DLD1 (cell line): ENCODE results near the gene FOSL1.

ENCODE experiments used
- in situ Hi-C: cut with HindIII; loops from 2 replicates; pipeline ENCODE4 v1.10.0; 2017; ENCODE audit warnings: low sequenced_read_pairs

FOSL1 gene

GRCh38 chr11:65920372-65920802 lies 20.2 kb upstream of the FOSL1 start:
- in situ Hi-C loops = no loop called here

DNA sequence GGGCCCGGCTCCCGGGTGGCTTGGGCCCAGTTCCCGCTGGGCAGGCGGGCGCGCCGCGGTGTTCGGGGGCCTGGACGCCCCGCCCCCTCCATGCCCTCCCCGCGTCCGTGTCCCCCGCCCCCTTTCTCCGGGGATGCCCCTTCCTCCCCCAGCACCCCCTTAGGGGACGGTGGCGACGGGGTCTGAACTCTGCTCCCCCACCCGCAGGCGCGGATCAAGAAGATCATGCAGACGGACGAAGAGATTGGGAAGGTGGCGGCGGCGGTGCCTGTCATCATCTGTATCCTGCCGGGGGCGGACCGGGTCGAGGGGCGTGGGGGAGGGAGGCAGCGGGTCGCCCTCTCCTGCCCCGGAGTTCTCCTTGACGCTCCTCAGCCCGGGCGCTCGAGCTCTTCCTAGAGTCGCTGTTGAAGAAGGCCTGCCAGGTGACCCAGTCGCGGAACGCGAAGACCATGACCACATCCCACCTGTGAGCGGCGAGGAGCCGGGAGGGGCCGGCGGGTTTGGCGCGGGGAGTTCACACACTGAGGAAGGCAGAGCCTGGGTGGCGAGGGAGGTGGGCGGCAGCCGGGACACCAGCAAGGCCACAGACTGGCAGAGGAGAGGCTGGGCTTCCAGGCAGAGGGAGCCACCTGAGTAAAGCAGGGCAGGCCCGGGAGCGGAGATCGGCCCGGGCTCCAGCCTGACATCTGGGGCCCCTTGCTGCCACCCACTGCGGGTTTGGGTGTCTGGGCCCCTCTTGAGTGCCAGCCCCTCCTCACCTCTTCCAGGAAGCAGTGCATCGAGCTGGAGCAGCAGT lies 19.6 kb upstream of the FOSL1 start:
- in situ Hi-C loops = no loop called here

DNA sequence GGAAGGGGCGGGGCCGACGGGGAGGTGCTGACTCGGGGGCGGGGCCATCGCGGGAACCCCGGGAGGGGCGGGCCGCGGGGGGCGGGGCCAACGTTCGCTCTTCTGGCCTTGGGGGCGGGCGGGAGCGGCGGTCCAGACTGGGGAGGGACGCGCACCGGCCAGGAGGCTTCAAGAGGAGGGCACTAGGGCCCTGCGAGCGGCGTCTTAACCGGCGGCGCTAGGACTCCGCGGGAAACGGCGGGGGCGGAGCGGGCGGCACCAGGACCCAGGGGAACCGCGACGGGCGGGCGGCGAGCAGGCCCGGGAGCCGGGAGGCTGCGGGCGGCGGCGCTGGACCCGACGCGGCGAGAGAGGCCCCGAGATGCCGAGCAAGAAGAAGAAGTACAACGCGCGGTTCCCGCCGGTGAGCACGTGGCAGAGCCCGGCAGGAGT lies 19.0 kb upstream of the FOSL1 start, which contains the start of gene DRAP1:
TSS of gene DRAP1 (plus strand) at position 286 of the 432 bp plus-strand sequence. CDS start at position 362, 76 bp downstream.
- in situ Hi-C loops = no loop called here

DNA sequence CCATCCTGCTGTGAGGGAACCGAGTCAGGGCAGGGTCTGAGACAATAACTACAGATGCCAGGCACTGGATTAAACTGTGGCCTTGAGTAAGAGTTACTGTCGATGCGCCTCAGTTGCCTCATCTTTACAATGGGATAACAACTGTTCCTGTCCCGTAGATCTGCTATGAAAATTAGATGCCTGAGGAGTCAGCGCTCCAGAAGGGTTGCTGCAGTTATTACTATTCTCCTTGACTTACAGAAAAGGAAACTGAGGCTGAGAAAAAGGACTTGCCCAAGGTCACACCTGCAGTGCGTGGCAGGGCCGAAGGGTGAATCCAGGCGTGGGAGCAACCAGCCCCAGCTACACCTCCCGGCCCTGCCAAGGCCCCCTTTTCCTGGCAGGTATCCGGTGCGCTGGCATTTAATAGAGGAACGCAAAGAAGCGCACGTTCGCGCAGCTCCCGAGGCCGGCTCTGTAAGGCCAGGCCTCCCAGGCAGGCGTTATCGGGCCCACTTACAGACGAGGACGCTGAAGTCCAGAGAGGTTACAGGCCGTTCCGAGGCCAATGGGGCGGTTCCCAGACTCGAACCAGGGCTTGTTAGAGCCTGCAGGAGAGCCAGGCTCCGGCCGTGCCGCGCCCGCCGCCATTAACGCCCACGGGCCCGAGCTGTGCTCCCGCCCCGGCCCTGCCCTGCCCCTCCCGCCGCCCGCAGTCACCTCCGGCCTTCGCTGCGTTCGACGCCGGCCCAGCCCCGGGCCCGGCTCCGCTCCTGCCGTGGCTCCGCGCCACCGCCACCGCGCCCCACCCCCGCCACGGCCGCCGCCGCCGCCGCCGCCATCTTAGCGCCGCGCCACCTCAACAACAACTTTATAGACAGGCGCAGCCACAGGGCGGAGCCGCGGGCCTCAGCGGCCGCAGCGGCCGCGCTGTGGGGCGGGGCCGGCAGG lies 18.3 kb upstream of the FOSL1 start, which contains the start of gene C11orf68:
TSS of gene C11orf68 (minus strand) at position 852 of the 930 bp plus-strand sequence. CDS start at position 821, 31 bp downstream.
- in situ Hi-C loops = no loop called here

GRCh38 chr11:65917434-65918210 lies 17.4 kb upstream of the FOSL1 start:
- in situ Hi-C loops = no loop called here

GRCh38 chr11:65917077-65917433 lies 16.9 kb upstream of the FOSL1 start:
- in situ Hi-C loops = no loop called here

DNA sequence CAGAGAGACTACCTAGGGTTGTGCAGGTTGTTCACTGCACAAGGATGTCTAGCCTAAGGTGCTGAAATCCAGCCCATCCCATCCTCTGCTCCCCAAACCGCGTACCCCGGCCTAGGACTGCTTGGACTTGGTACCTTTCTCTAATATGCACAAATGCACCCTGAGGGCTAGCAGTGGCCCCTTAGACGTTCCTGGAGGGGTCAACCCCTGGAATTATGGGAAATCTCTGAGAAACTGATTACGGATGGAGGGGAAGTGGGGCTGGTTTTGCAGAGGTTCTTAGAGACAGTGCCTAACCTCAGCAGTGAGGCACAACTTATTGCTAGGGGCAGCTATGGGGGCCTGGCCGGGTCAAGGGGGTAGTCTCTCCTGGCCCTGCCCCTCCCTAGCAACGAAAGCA lies 16.2 kb upstream of the FOSL1 start:
- in situ Hi-C loops = no loop called here

GRCh38 chr11:65915821-65916251 lies 15.6 kb upstream of the FOSL1 start:
- in situ Hi-C loops = no loop called here

DNA sequence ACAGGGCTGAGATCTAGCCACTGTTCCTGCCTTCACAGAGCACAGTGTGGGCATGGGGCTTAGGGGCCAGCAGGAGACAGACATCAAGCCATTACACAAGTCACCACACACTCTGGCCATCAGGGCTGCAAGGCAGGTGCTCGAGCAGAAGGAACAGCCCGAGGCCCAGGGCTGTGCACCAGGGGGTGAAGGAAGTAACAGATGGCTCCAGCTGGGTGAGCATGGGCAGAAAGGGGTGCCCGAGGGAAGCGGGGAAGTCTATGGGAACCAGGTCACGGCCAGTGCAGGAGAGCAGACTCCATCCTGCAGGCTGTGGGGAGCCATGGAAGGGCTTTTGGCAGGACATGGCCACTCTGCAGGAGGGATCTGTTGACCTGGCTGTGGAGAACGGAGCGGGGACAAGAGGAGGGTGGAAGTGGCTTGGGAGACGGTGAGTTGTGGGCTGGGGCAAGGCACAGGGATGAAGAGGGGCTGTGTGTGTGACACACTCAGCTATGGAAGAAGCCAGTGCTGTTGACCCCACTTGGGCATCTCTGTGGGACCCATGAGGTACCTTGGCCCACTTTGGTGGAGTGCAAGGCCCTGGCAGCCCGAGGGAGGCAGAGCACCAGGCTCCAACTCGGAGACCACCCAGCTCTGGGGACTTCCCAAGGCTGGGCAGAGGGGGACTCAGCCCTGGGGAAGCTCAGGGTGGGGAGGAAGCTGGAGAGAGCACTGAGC lies 15.1 kb upstream of the FOSL1 start:
- in situ Hi-C loops = no loop called here

DNA sequence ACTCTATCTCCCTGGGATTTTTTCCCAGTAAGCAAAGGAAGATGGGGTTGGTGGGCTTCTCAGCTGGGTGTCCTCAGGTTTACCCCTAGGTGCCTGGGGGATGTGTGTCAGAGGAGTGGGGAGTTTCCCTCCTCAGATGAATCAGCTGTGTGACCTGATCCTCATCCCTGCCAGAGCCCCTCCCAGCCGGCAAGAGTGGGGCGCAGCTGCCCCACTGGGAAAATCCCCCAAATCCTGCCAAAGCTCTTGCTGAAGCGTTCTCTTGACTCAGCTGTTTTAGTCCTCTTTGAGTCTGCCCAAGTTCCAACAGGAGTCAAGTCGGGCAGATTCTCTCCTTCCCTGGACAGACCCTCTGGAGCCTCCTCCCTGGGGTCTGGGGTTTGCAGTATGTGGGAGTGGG lies 12.7 kb upstream of the FOSL1 start:
- in situ Hi-C loops = no loop called here

DNA sequence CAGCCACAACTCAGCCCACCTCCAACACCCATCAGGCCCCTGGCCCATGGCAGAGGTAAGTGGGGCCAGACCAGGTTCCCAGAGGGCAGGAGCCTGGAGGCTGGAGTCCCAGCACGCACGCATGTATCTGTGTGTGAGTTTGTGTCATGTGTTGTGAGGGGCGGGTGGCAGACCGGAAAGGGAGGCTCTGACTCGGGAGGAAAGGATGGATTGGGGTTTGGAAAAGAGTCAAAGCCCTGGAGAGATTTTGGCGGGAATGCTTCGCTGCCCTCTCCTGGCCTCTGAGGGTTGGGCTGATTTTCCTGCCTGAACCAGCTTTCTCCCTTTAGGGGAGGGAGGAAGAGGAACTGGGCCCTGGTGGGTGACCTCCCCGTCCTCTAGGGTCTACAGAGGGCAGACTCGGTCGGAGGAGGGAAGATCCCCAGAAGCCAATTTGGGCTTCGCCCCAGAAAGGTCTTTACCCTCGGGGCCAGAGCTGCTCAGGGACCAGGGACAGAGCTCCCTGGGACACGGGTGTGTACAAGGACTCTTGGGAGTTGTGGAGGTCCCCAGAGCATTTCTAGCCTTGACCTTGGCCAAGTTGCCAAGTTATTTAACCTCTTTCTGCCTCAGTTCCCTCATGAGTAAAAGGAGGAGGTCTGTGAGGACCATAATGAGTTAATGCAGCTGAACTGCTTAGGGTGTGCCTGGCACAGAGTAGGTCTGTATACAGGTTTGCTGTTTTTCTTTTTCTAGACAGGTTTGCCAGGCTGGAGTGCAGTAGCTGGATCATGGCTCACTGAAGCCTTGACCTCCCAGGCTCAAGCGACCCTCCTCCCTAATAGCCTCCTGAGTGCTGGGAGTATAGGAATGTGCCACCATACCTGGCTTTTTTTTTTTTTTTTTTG lies 11.7 kb upstream of the FOSL1 start:
- in situ Hi-C loops = no loop called here

GRCh38 chr11:65907878-65908277 lies 7.7 kb upstream of the FOSL1 start:
- in situ Hi-C loops = no loop called here

DNA sequence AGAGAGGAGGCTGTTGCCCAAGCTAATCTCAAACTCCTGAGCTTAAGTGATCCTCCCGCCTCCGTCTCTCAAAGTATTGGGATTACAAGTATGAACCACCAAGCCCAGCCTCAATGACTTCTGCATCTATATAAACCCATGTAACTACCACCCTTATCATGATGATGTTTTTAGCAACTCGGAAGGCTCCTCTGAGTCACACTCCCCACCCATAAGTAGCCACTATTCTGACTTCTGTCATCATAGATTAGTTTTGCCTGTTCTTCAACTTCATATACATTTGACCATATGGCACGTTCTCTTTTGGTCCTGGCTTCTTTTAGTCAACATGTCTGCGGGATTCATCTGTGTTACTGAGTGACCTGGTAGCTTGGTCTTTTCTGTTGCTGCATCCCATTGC lies 6.4 kb upstream of the FOSL1 start:
- in situ Hi-C loops = no loop called here

DNA sequence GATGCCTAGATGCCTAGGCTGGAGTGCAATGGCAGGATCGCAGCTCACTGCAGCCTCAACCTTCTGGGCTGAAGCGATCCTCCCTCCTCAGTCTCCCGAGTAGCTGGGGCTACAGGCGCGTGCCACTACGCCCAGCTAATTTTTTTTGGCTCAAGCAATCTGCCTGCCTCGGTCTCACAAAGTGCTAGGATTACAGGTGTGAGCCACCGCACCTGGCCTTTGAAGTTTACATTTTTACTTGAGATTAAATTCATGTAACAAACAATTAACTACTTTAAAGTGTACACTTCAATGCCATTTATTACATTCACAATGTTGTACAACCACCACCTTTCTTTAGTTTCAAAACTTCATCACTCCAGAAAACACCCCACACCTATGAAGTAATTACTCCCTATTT lies 3.5 kb upstream of the FOSL1 start:
- in situ Hi-C loops = no loop called here

DNA sequence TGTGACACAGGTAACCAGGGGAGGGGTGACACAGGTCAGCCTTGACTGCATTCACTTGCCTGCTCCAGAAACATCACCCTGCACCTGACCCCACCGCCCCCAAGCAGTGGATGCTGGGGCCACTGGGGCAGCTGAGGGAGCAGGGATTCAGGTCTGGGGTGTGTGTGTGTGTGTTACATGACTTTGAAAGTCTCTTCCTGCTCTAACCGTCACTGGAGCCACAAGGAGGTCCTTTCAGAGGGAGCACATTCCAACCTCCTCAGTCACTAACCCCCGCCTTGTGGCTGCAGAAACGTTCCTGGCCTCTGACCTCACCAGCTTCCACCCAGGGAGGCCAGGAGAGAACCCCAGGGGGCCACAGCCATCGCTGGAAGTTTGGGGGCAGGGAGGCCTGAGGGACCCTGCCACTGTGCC lies 2.9 kb upstream of the FOSL1 start:
- in situ Hi-C loops = no loop called here

DNA sequence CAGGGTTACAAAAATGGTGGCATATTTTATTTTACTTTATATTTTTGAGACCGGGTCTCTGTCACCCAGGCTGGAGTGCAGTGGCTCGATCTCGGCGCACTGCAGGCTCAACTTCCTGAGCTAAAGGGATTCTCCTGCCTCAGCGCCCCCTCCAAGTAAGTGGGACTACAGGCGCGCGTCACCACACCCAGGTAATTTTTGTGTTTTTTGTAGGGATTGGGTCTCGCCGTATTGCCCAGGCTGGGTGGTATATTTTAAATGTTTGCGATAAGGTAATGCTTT lies 652 bp upstream of the FOSL1 start:
- in situ Hi-C loops = no loop called here

- in situ Hi-C loops = no loop called here
Observed at GRCh38 chr11:65899356-65900124, 648 bp downstream of the FOSL1 start.

DNA sequence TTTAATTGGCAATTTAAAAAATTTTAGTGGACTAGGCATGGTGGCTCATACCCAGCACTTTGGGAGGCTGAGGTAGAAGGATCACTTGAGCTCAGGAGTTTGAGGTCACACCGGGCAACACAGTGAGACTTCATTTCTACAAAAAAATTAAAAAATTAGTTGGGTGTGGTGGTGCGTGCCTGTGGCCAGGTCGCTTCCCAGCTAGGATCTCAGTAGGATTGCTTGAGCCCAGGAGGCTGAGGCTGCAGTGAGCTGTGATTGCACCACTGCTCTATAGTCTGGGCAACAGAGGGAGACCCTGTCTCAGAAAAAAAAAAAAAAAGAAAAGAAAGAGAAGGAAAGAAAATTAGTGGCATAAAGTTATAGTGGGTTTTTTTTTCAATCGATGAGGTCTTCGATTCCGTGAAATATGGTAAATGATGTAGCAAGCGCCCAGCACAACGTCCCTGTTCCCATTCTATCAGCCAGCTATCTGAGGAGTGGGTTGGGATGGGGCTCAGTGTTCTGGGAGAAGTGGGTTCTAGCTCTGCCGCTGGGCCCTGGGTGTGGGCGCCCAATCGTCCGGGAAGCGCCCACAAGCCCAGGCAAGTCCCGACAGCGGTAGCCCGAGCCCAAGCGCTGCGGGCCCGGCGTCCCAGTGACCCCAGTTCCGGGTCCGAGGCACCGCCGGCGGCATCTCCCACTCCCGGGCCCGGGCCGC lies 1.4 kb downstream of the FOSL1 start:
- in situ Hi-C loops = no loop called here
